ENCODE measurements around the gene CHP2. TPM values are rescaled to one million over a fixed set of nuclear protein-coding genes. Genes with fewer than 3 reads are reported as not detected.
"Not testable (repeated sequence)": the region's sequence is repeated elsewhere in the genome, so short reads cannot be mapped to it uniquely, and the experiment has no call there.

CHP2 gene
- total RNA-seq, 2 experiments from 2014 or later: not detected

DNA sequence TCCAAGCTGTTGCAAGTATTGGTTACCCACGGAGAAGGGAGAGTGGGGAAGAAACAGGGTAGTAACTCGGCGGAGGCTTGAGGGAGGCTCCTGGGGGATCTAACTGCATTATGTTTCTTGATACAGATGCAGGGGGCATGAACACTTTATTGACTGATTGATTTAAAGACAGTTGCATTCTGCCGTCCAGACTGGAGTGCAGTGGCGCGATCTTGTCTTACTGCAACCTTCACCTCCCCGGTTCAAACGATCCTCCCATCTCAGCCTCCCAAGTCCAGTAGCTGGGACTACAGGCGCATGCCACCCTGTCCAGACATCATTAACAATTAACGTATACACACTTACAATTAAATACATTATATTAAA is 26.7 kb upstream of the CHP2 start:
- Histone ChIP-seq H3K4me3 (ENCODE audit: low read length) (no peak overlapping the region), H3K27me3 (ENCODE audit: control insufficient read depth in 1 of 2, insufficient read depth in 2 of 2, low read length in 2 of 2) (no peaks in the 10 kb centered on the region), H3K27ac (ENCODE audit: low read depth in 1 of 2, low read length in 2 of 2) (no peak overlapping the region), H3K9me3 (ENCODE audit: control insufficient read depth in 1 of 2, insufficient read depth in 1 of 2, low read length in 2 of 2) (peaks cover 0 to 5% of the 10 kb centered on the region in 2 experiments), H3K4me1 (ENCODE audit: insufficient read depth, low read length) (peaks cover 2% of the 10 kb centered on the region), H3K36me3 (ENCODE audit: insufficient read depth, low read length) (no peaks in the 10 kb centered on the region)
- ATAC-seq (ENCODE audit: poor library complexity) (no peak), DNase-seq (no peak)
- TF ChIP-seq, protein P1, sequence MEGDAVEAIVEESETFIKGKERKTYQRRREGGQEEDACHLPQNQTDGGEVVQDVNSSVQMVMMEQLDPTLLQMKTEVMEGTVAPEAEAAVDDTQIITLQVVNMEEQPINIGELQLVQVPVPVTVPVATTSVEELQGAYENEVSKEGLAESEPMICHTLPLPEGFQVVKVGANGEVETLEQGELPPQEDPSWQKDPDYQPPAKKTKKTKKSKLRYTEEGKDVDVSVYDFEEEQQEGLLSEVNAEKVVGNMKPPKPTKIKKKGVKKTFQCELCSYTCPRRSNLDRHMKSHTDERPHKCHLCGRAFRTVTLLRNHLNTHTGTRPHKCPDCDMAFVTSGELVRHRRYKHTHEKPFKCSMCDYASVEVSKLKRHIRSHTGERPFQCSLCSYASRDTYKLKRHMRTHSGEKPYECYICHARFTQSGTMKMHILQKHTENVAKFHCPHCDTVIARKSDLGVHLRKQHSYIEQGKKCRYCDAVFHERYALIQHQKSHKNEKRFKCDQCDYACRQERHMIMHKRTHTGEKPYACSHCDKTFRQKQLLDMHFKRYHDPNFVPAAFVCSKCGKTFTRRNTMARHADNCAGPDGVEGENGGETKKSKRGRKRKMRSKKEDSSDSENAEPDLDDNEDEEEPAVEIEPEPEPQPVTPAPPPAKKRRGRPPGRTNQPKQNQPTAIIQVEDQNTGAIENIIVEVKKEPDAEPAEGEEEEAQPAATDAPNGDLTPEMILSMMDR (IDR thresholded peaks at IDR 0.05): peak; percentile 35
- POLR2A ChIA-PET: no interaction called here
- no peak overlapping the region for H3K4me3 Mint-ChIP-seq
- H3K4me1 Mint-ChIP-seq (ENCODE audit: low read depth): peaks cover 4% of the 10 kb centered on the region
- peaks cover 33% of the 10 kb centered on the region for H3K27me3 Mint-ChIP-seq
- H3K9me3 Mint-ChIP-seq: no peaks in the 10 kb centered on the region
- intact Hi-C loops (cut with DNase I, micrococcal nuclease): no loop called here
- H3K27ac Mint-ChIP-seq: no peak overlapping the region
- CTCF ChIA-PET: interaction anchor here (0.7 to 1.4 kb wide), 2 partner anchors 12 to 20 kb away, joined by 3 to 4 read pairs; no protein-coding TSS in a partner anchor
- no peaks in the 10 kb centered on the region for H3K36me3 Mint-ChIP-seq (ENCODE audit: low read depth)

GRCh38 chr16:23729503-23730424 is 25.1 kb upstream of the CHP2 start:
- peaks cover 2% of the 10 kb centered on the region for H3K4me1 ChIP-seq (ENCODE audit: insufficient read depth, low read length)
- no peaks in the 10 kb centered on the region for H3K27me3 ChIP-seq (ENCODE audit: control insufficient read depth in 1 of 2, insufficient read depth in 2 of 2, low read length in 2 of 2)
- no peaks in the 10 kb centered on the region for H3K36me3 Mint-ChIP-seq (ENCODE audit: low read depth)
- DNase-seq: no peak
- H3K27ac Mint-ChIP-seq: no peak overlapping the region
- intact Hi-C loops (cut with DNase I, micrococcal nuclease): no loop called here
- H3K4me3 ChIP-seq (ENCODE audit: low read length): no peak overlapping the region
- ChIA-PET POLR2A (no interaction called here), CTCF (no interaction called here)
- H3K4me1 Mint-ChIP-seq (ENCODE audit: low read depth): peaks cover 4% of the 10 kb centered on the region
- H3K9me3 ChIP-seq (ENCODE audit: control insufficient read depth in 1 of 2, insufficient read depth in 1 of 2, low read length in 2 of 2): no peaks in the 10 kb centered on the region
- no peak overlapping the region for H3K27ac ChIP-seq (ENCODE audit: low read depth in 1 of 2, low read length in 2 of 2)
- no peaks in the 10 kb centered on the region for H3K9me3 Mint-ChIP-seq
- H3K4me3 Mint-ChIP-seq: no peak overlapping the region
- TF ChIP-seq, protein P1 (IDR thresholded peaks at IDR 0.05): no peak
- ATAC-seq (ENCODE audit: poor library complexity): no peak
- peaks cover 22% of the 10 kb centered on the region for H3K27me3 Mint-ChIP-seq
- H3K36me3 ChIP-seq (ENCODE audit: insufficient read depth, low read length): no peaks in the 10 kb centered on the region

DNA sequence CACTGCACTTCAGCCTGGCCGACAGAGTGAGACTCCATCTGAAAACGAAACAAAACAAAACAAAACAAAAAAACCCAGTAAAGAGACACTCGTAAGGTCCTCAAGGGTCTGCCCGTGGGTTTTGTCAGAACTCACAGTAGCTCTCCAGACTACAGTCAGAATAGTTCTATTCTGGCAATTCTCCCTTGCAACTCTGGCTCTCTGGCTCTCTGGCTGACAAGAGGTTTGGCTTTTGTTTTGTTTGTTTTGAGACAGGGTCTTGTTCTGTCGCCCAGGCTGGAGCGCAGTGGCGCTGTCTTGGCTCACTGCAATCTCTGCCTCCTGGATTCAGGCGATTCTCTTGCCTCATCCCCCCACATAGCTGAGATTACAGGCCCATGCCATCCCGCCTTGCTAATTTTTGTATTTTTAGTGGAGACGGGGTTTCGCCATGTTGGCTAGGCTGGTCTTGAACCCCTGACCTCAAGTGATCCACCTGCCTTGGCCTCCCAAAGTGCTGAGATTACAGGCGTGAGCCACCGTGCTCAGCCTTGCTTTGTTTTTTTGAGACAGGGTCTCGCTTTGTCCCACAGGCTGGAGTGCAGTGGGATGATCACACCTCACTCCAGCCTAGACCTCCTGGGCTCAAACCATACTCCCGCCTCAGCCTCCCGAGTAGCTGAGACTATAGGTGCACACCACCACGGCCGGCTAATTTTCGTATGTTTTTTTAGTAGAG is 20.5 kb upstream of the CHP2 start:
- ATAC-seq (ENCODE audit: poor library complexity) (no peak), DNase-seq (no peak)
- peaks cover 22% of the 10 kb centered on the region for H3K27me3 Mint-ChIP-seq
- Histone ChIP-seq H3K36me3 (ENCODE audit: insufficient read depth, low read length) (no peaks in the 10 kb centered on the region), H3K4me3 (ENCODE audit: low read length) (no peak overlapping the region), H3K27ac (ENCODE audit: low read depth in 1 of 2, low read length in 2 of 2) (no peak overlapping the region), H3K4me1 (ENCODE audit: insufficient read depth, low read length) (peaks cover 3% of the 10 kb centered on the region), H3K9me3 (ENCODE audit: control insufficient read depth in 1 of 2, insufficient read depth in 1 of 2, low read length in 2 of 2) (no peaks in the 10 kb centered on the region), H3K27me3 (ENCODE audit: control insufficient read depth in 1 of 2, insufficient read depth in 2 of 2, low read length in 2 of 2) (no peaks in the 10 kb centered on the region)
- H3K9me3 Mint-ChIP-seq: no peaks in the 10 kb centered on the region
- intact Hi-C loops (cut with DNase I, micrococcal nuclease): loop anchor here (2.0 kb wide), 3 partner anchors 302 to 770 kb away; no protein-coding TSS in a partner anchor
- ChIA-PET POLR2A (no interaction called here), CTCF (interaction anchor here (1.2 kb wide), 1 partner anchor 519 kb away, joined by 3 read pairs; no protein-coding TSS in a partner anchor)
- no peaks in the 10 kb centered on the region for H3K4me1 Mint-ChIP-seq (ENCODE audit: low read depth)
- no peak overlapping the region for H3K27ac Mint-ChIP-seq
- no peaks in the 10 kb centered on the region for H3K36me3 Mint-ChIP-seq (ENCODE audit: low read depth)
- TF ChIP-seq, protein P1 (IDR thresholded peaks at IDR 0.05): no peak
- no peak overlapping the region for H3K4me3 Mint-ChIP-seq

DNA sequence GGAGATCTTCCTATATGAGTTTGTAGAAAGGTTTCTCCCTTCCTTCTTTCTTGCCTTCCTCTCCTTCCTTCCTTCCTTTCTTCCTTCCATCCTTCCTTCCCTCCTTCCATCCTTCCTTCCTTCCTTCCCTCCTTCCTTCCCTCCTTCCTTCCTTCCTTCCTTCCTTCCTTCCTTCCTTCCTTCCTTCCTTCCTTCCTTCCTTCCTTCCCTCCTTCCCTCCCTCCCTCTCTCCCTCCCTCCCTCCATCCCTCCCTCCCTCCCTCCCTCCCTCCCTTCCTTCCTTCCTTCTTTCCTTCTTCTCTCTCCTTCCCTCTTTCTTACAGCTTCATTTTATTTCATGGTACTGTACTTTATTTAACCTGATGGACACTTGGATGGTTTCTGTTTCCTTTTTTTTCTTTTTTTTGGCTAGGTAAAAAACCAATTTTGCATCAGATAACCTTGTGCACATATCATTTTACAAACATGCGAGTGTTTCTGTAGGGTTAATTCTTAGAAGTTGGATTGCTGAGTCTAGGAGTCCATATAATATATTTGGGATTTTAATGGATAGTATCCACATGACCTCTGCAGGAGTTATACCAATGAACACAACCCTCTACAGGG is 17.3 kb upstream of the CHP2 start:
- POLR2A ChIA-PET; H3K27ac ChIP-seq (ENCODE audit: low read depth in 1 of 2, low read length in 2 of 2); H3K27ac Mint-ChIP-seq: not testable (repeated sequence)

More for the DNA sequence above, 17.3 kb upstream of the CHP2 start:
- ATAC-seq (ENCODE audit: poor library complexity); H3K4me1 ChIP-seq (ENCODE audit: insufficient read depth, low read length); H3K9me3 ChIP-seq (ENCODE audit: control insufficient read depth in 1 of 2, insufficient read depth in 1 of 2, low read length in 2 of 2); H3K36me3 ChIP-seq (ENCODE audit: insufficient read depth, low read length); H3K27me3 ChIP-seq (ENCODE audit: control insufficient read depth in 1 of 2, insufficient read depth in 2 of 2, low read length in 2 of 2); H3K4me1 Mint-ChIP-seq (ENCODE audit: low read depth); H3K9me3 Mint-ChIP-seq; H3K4me3 ChIP-seq (ENCODE audit: low read length); CTCF ChIA-PET; DNase-seq; H3K36me3 Mint-ChIP-seq (ENCODE audit: low read depth); H3K4me3 Mint-ChIP-seq: not testable (repeated sequence)
- intact Hi-C loops (cut with DNase I, micrococcal nuclease): loop anchor here in 1 of 2 experiments (5.0 kb wide), 1 partner anchor 765 kb away; no protein-coding TSS in a partner anchor
- peaks cover 20% of the 10 kb centered on the region for H3K27me3 Mint-ChIP-seq

All from CD4-positive, alpha-beta T cell (primary cell).